Breast epithelium (tissue), 3 donors: ENCODE data around the gene PTGFRN.

Experiments used
- POLR2A ChIP-seq: fragments of 450-650 bp; IDR thresholded peaks from one replicate; pipeline ENCODE4 v1.6.1; 2016; ENCODE audit warnings: antibody characterized with exemption, mild to moderate bottlenecking, moderate library complexity
- POLR2AphosphoS5 ChIP-seq, 3 donors: sonication (generic); formaldehyde crosslinking; IDR thresholded peaks; one replicate each; pipeline ENCODE4 v1.6.1; 2017; ENCODE audit warnings: antibody characterized with exemption in 3 of 3

- TF ChIP-seq POLR2AphosphoS5 (IDR thresholded peaks at IDR 0.05) = no peak
- no peak for TF ChIP-seq POLR2A
Observed at GRCh38 chr1:116861137-116861536, 48.6 kb upstream of the PTGFRN start.
